HepG2 (cell line): ENCODE data around the gene ARHGDIG. TPM values are rescaled to one million over a fixed set of nuclear protein-coding genes. Genes with fewer than 3 reads are reported as not detected.
A peak's percentile ranks its signal among the peaks of the same experiment; 100 is the strongest.

Source experiments
- ATAC-seq: fragments of 200-7000 bp; cut with Tn5 transposase; 3 replicates; pipeline ENCODE4 v1.9.1; 2020; ENCODE audit warnings: mild to moderate bottlenecking, moderate library complexity
- BruUV-seq: library from RNA; stranded (reverse); fragments of 400-500 nt; replicated peaks from 2 replicates; lab custom pipeline; 2021; lab: Mats Ljungman, UMichigan
- CTCF ChIA-PET: fragments of 300-600 bp; formaldehyde crosslinking; extraction: SDS; loops from one replicate; lab custom pipeline; 2021; ENCODE audit warnings: low total read pairs, inconsistent platforms, low intra/inter-chr PET ratio; lab: Yijun Ruan, JAX
- POLR2A ChIA-PET: fragments of 350-600 bp; sonication (Branson Sonifier 250); formaldehyde crosslinking; loops from one replicate; lab custom pipeline; 2020; ENCODE audit warnings: antibody characterized with exemption, inconsistent platforms; lab: Yijun Ruan, JAX
- DNase-seq: peaks from one replicate; pipeline ENCODE4 v3.0.0-alpha.2; 2015; ENCODE audit warnings: low spot score
- FAIRE-seq: peaks from 3 replicates; lab custom pipeline; 2011; peaks lifted over from hg19 to GRCh38; lab: Jason Lieb, UNC
- H2AFZ ChIP-seq: one replicate; pipeline ENCODE4 v1.6.1; 2011; ENCODE audit warnings: low read length, inconsistent platforms
- H3K27ac ChIP-seq: fragments of 300-600 bp; 3 replicates; pipeline ENCODE4 v1.8.0; 2011; ENCODE audit warnings: mixed run types, mild to moderate bottlenecking, mixed read lengths, low read length, inconsistent platforms; ENCODE audit not compliant: insufficient read depth; ENCODE audit errors: extremely low read length
- H3K27me3 ChIP-seq, 2 experiments: fragments of 200-600 bp in 1 of 2; 2 replicates in 1 of 2; 3 replicates in 1 of 2; pipeline versions ENCODE4 v1.6.0 to v1.8.0; 2011; ENCODE audit warnings: low read length in 2 of 2, mild to moderate bottlenecking in 2 of 2, moderate library complexity in 2 of 2, inconsistent platforms in 1 of 2; ENCODE audit not compliant: insufficient read depth in 2 of 2, control insufficient read depth in 1 of 2
- H3K36me3 ChIP-seq, 2 experiments: fragments of 200-600 bp in 1 of 2; replicated peaks in 1 of 2; 2 replicates in 1 of 2; 3 replicates in 1 of 2; pipeline versions ENCODE4 v1.5.1 to v1.8.0; 2011; ENCODE audit warnings: low read length in 2 of 2, inconsistent platforms in 1 of 2; ENCODE audit not compliant: insufficient read depth in 2 of 2, control insufficient read depth in 1 of 2
- H3K4me1 ChIP-seq: 2 replicates; pipeline ENCODE4 v1.5.1; 2012; ENCODE audit warnings: low read length, inconsistent platforms; ENCODE audit not compliant: insufficient read depth
- H3K4me2 ChIP-seq: 2 replicates; pipeline ENCODE4 v1.6.0; 2011; ENCODE audit warnings: low read depth, low read length, inconsistent platforms
- H3K4me3 ChIP-seq, 3 experiments: fragments of 200-600 bp in 1 of 3; sonication (generic), shearing (Covaris generic) in 1 of 3; replicated peaks in 1 of 3; 2 replicates each; pipeline ENCODE4 v1.5.1; 2011 to 2016; ENCODE audit warnings: low read length in 3 of 3, inconsistent platforms in 2 of 3, low read depth in 2 of 3, mild to moderate bottlenecking in 2 of 3, control low read depth in 1 of 3, mixed read lengths in 1 of 3; ENCODE audit not compliant: insufficient read depth in 1 of 3
- H3K79me2 ChIP-seq: one replicate; pipeline ENCODE4 v1.6.1; 2011; ENCODE audit warnings: low read length, inconsistent platforms; ENCODE audit not compliant: insufficient read depth
- H3K9ac ChIP-seq: 2 replicates; pipeline ENCODE4 v1.6.0; 2011; ENCODE audit warnings: mild to moderate bottlenecking, low read depth, low read length, inconsistent platforms; ENCODE audit not compliant: insufficient read depth
- H3K9me3 ChIP-seq: 2 replicates; pipeline ENCODE4 v1.5.1; 2012; ENCODE audit warnings: mild to moderate bottlenecking, low read length
- H4K20me1 ChIP-seq: 2 replicates; pipeline ENCODE4 v1.6.0; 2011; ENCODE audit warnings: inconsistent platforms, mild to moderate bottlenecking, low read length, moderate library complexity; ENCODE audit not compliant: insufficient read depth
- AGO2 ChIP-seq: fragments of 200-400 bp; formaldehyde crosslinking; optimal IDR thresholded peaks from 2 replicates; pipeline ENCODE3; 2017; ENCODE audit warnings: mild to moderate bottlenecking, low read depth, low read length, moderate library complexity
- KAT2B ChIP-seq: fragments of 150-350 bp; IDR thresholded peaks from 2 replicates; pipeline ENCODE4 v1.6.1; 2014; ENCODE audit warnings: low read depth, low read length, borderline replicate concordance
- RBM22 ChIP-seq: fragments of 200-400 bp; formaldehyde crosslinking; optimal IDR thresholded peaks from 2 replicates; pipeline ENCODE3; 2017; ENCODE audit warnings: mild to moderate bottlenecking, low read length, moderate library complexity
- ZBTB38 ChIP-seq: sonication (generic); formaldehyde crosslinking; IDR thresholded peaks from 2 replicates; pipeline ENCODE4 v1.5.1; 2020; ENCODE audit warnings: mild to moderate bottlenecking, missing genetic modification reagents
- ZIK1 ChIP-seq: sonication (generic); formaldehyde crosslinking; IDR thresholded peaks from 2 replicates; pipeline ENCODE4 v1.5.0; 2020; ENCODE audit warnings: mild to moderate bottlenecking, low read depth, missing genetic modification reagents, borderline replicate concordance
- WGBS: methylation state at CpG from one replicate; pipeline ENCODE4 v1.1.6; 2017; ENCODE audit warnings: low lambda C conversion rate; 5-methylcytosine and 5-hydroxymethylcytosine counted together
- in situ Hi-C: cut with HindIII; loops from 2 replicates; pipeline ENCODE4 v1.10.0; 2017; ENCODE audit warnings: low pct_unique_long_range_greater_than_20kb; ENCODE audit not compliant: extremely low pct_ligation_motif_present
- intact Hi-C: fragments of 100-400 bp; cut with micrococcal nuclease; formaldehyde crosslinking; loops from one replicate; pipeline ENCODE4 v1.10.0; 2022; ENCODE audit not compliant: unreplicated experiment
- polyA plus RNA-seq, 8 experiments: library from polyadenylated mRNA; depleted of rRNA in 3 of 8; stranded (reverse) in 7 of 8; unstranded in 1 of 8; fragments of >200 nt; fragmentation: Illumina TruSeq in 4 of 8; extraction: Trizol in 4 of 8; gene quantifications; 2 replicates each; pipeline versions ENCODE4 v1.2.1 to v1.2.3, GENCODE V29; 2011 to 2016; ENCODE audit warnings: low read depth in 4 of 8, missing spikeins in 1 of 8, mixed read lengths in 1 of 8; ENCODE audit not compliant: insufficient read depth in 1 of 8
- total RNA-seq, 5 experiments: library from RNA; depleted of rRNA; stranded (reverse); fragments of >200 nt; fragmentation: Illumina TruSeq; extraction: Trizol; gene quantifications; 2 replicates each; pipeline ENCODE4 v1.2.3, GENCODE V29; 2016; ENCODE audit warnings: low read depth in 1 of 5

ARHGDIG gene
- total and polyA plus RNA-seq, 2 of the 13 experiments (the other 11 are each of a cell fraction or from before 2014, with no cell fraction given), result 0.24 to 0.48 TPM

GRCh38 chr16:286491-287297 is 6.3 kb downstream of the ARHGDIG start:
- Histone ChIP-seq H3K79me2 (no peaks in the 10 kb centered on the region), H3K27me3 (peaks cover 3 to 15% of the 10 kb centered on the region in 2 experiments; a peak in 4 of 5 replicates), H3K9ac (no peak overlapping the region), H3K36me3 (peaks cover 12 to 48% of the 10 kb centered on the region in 2 experiments; a peak in 4 of 5 replicates)
- 90% methylated on average over 14 of the region's 22 CpGs for WGBS
- TF ChIP-seq KAT2B (no peak), AGO2 (peak; percentile 55), RBM22 (peak; percentile 17)
- TF ChIP-seq, all 625 proteins: peak for 2
- Histone ChIP-seq H3K4me3 (no peak overlapping the region), H3K9me3 (no peaks in the 10 kb centered on the region), H3K4me2 (no peak overlapping the region), H4K20me1 (no peaks in the 10 kb centered on the region), H3K27ac (no peak overlapping the region), H3K4me1 (no peaks in the 10 kb centered on the region), H2AFZ (no peak overlapping the region)
- no TSS peak for BruUV-seq
- FAIRE-seq (no peak), ATAC-seq (no peak), DNase-seq (no peak)
- ChIA-PET POLR2A (no interaction called here), CTCF (no interaction called here)
- intact Hi-C loops (loop anchor here (5.0 kb wide), 1 partner anchor 49 kb away; no protein-coding TSS in a partner anchor), in situ Hi-C loops (no loop called here)

DNA sequence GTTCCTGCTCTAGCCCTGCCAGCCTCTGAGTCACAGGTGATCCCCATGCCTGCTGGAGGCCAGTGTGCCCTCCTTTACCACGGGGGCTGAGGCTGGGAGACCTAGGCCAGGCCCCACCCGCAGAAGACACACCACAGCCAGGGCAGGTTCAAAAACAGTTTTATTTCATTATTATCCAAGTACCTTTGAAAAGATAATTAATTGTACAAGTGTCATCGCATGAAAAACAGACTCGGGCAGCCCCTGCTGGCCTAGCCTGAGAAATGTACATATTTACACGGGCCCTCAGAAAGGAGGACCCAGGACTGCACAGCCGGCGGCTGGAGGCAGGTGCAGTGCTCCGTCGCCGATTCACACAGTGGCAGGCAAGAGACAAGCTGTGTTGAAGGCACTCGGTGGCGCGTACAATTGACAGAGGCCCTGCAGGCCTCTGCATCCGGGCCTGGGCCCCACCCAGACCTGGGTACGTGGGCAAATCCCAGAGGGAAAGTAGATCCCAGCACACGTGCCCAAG is 7.0 kb downstream of the ARHGDIG start:
- Histone ChIP-seq H3K79me2 (no peaks in the 10 kb centered on the region), H3K4me3 (no peak overlapping the region), H2AFZ (no peak overlapping the region), H3K36me3 (peaks cover 14 to 52% of the 10 kb centered on the region in 2 experiments; a peak in 4 of 5 replicates), H3K9ac (no peak overlapping the region), H3K4me1 (no peaks in the 10 kb centered on the region), H4K20me1 (no peaks in the 10 kb centered on the region), H3K9me3 (no peaks in the 10 kb centered on the region), H3K4me2 (no peak overlapping the region), H3K27ac (no peak overlapping the region), H3K27me3 (peaks cover 3 to 11% of the 10 kb centered on the region in 2 experiments; a peak in 2 of 5 replicates)
- TF ChIP-seq ZIK1 (CRISPR knock-in tag) (no peak), ZBTB38 (CRISPR knock-in tag) (peak; percentile 46; the same call in 1 of the 2 replicates), AGO2 (peak; percentile 4)
- intact Hi-C loops (loop anchor here (5.0 kb wide), 1 partner anchor 50 kb away; no protein-coding TSS in a partner anchor), in situ Hi-C loops (no loop called here)
- ChIA-PET CTCF (no interaction called here), POLR2A (no interaction called here)
- ATAC-seq, result no peak
- BruUV-seq, result no TSS peak
- WGBS, result 85% methylated on average over 10 of the region's 16 CpGs
- DNase-seq, result no peak
- no peak for FAIRE-seq
